HG02973 (cell line): ENCODE results near the gene PPARA.

Experiments
- ATAC-seq: cut with Tn5 transposase; IDR thresholded peaks from one replicate; pipeline ENCODE4 v1.9.1; 2021; ENCODE audit warnings: moderate library complexity; ENCODE audit not compliant: unreplicated experiment

Gene PPARA

DNA sequence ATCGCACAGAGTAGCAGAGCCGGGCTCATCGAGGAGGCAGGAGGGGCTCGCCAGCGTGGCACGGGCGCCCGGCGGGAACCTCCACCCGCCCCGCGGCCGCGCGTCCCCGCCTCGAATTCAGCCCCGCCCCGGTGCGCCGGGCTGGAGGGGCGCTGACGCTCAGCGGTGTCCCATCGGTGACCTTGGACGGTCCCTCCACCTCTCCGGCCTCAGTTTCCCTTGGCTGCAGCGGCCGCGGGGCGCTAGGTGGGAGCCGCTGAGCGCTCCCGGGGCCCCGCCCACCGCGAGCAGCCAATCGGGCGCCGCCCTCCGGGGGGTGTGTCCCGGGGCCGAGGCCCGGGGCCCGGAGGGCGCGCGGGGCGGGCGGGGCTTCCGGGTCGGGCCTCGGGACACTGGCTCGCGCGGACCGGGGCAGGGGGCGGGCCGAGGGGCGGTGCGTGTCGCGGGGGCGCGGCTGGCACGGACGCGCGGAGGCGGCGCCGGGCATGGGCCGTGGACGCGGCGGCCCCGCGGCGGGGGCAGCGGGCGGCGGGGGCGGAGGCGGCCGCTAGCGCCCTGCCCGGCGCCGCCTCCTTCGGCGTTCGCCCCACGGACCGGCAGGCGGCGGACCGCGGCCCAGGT, at the start of gene PPARA:
Gene PPARA (plus strand): TSS at position 493 of the 621 bp plus-strand sequence. CDS start 47,858 bp downstream, outside the sequence.
- ATAC-seq: peak; percentile 58

DNA sequence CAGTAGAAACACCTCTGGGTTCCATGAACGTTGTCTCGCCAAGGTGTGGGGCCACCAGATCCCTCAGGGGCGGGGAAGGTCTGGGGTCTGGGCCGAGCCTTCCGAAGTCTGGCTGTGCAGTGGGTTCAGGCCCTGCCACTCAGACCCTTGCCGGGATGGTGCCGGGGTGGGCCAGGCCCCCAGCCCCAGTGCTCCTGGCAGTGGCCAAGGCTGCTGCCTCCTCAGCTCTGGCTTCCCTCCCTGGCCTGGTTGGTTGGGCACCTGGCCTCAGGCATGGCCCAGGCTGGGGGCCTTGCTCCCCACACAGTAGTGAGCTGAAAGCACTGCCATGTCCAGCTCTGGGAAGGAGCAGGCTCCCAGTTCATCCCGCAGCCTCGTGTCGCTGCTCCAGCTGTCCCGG, 48.2 kb upstream of the PPARA start:
- no peak for ATAC-seq

GRCh38 chr22:46102752-46103151, 47.6 kb upstream of the PPARA start:
- ATAC-seq: no peak

DNA sequence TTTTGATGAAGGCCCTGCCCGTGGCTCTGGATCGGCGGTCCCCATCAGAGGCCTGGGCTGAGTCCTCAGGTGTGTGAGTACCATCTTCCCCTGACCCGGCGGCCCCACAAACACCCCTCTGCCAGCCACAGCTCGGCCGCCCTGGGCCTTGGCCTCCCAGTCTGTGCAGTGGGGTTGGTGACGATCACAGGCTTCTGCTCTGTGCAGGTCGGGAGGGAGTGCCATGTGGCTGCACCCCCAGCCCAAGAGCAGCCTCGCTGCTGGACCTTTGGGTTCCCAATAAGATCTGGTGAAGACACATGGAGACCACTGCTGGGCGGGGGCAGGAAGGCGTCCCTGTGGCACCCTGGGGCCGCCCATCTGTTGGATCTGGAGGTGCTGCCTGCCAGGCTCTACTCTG, 47.1 kb upstream of the PPARA start:
- no peak for ATAC-seq

DNA sequence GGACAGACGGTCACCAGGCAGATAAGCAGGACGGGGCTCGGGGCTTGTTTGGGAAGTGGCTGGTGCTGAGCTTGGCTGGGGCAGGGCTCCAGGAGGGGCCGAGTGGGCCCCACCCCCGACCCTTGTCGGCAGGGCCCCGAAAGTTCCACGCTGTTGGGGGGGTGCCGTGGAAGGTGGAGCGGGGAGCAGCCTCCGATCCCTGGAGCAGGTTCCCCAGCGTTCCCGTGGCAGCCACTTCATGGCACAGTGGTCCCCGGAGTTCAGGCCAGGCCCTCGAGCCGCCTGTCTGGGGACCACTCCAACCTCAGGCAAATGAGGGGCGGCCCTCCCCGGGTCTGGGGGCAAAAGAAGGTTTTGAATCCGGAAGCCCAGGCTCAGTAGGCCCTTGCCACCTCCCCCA, 46.7 kb upstream of the PPARA start:
- no peak for ATAC-seq

- no peak for ATAC-seq
Measured at GRCh38 chr22:46104170-46104880, 46.0 kb upstream of the PPARA start.

DNA sequence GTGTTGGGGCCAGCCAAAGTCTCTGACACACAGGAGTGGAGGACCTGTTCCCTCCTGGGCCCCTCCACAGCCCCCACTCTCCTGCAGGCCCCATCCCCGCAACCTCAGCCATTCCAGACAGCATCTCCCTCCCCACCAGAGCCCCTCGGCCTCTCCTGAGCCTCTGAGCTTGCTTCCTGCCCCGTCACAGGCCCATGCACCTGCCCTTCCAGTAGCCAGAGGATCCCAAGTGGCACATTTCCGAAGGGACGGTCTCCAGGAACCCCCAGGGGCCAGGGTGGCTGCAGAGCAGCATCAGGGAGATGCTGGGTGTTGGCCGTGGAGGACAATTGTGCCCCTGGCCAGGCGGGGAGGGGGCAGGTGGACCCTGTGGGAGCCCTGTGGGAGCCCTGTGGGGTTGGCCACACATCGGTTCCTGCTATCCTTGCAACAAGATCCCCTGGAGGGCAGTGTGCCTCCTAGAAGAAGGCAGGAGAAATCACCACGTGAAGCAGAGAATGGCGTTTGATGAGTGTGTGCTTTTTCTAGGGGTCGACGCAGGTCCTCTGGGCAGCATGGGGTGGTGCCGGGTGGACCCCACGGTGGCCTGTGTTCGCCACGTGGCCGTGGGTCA, 45.3 kb upstream of the PPARA start:
- ATAC-seq: no peak

- ATAC-seq: no peak
Measured at GRCh38 chr22:46105494-46106278, 44.6 kb upstream of the PPARA start.

GRCh38 chr22:46106279-46107022, 43.9 kb upstream of the PPARA start:
- ATAC-seq: no peak

DNA sequence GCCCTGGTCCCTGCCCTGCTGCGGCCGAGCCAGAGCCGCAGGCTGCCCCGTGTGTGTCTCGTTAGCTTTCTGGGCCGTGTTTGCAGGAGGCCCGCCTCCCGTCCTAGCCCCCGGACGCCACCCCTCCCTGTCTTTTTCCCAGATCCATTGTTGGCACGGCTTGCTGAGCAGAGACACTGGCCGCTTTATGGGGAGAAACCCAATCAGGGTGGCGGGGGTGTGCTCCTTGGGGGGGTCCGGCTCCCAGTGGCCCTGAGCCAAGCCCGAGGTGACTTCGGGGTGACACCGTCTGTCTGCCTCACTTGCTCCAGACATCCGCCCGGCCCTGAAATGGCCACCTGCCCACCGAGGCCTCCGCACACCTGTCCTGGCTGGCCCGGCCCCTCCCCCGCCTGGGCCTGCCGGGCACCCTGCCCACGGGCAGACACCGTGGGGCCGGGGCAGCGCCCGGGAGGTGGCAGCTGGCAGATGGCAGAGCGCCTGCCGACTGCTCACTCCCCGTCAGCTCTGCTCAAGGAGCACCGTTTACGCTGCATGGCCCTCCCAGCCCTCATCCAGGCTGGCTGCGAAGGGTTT, 43.1 kb upstream of the PPARA start:
- ATAC-seq: no peak

- no peak for ATAC-seq
Measured at GRCh38 chr22:46107753-46108563, 42.4 kb upstream of the PPARA start.

DNA sequence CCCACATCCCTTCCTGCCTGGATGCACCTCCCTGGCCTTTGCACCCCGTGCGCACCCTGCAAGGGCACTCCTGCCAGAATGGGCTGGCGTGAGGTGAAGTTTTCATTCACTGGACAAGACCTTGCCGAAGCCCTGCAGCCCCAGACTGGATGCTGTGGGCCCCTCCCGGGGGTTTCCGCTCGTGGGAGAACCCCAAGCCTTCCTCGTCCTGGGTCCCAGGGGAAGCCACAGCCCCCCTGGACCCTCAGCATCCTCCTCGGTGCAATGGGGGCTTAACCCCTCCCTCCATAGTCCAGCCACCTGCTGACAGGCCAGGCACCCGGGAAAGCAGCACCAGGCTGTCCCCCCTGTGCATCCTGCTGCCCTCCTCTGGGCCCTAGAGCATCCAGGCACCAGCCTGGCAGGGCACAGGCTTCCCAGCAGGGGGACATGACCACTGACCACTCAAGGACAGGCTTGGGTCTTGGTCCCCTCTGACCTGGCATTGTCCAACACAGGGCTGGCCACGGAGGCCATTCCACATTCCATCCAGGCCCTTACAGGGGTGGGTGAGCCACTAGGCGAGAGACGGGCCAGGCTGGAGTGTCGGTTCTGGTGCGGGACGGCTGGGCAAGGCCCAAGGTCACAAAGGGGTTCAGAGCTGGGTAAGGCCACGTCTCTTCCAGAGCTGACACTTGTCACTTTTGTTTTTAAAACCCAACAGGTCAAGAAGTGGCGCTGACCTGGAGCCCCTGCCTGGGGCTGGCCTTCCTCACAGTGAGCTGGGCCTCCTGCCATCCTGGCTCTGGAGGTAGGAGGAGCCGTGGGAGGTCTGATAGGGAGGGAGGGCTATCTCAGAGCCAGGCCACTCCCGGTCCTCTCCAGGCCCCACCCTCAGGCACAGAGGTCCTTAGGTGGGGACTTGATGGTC, 41.5 kb upstream of the PPARA start:
- no peak for ATAC-seq

DNA sequence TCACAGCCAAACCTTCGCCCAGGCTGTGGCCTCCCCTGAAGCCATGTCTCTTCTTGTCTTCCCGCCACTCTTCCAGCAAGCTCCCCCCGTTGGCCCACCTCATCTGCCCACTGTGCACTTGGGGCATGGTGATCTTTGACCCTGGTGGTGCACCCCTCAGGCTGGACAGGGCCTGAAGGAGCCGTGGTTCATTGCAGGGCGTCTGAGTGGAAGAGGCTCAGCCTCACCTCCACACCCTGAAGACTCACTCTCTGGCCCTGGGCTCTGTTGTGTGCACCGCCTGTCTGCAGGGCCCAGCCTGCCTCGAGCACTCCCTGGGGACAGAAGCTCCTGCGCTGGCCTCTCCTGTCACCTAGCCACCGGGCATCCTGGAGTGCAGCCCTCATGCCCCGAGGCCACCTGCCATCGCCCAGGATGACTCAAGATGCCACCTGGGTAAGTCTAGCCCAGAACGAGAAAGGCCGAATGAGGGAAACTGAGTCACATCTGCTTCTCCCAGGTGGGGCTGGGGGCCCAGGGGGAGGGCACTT, 40.8 kb upstream of the PPARA start:
- ATAC-seq: no peak

GRCh38 chr22:46110215-46110614, 40.1 kb upstream of the PPARA start:
- ATAC-seq: no peak

DNA sequence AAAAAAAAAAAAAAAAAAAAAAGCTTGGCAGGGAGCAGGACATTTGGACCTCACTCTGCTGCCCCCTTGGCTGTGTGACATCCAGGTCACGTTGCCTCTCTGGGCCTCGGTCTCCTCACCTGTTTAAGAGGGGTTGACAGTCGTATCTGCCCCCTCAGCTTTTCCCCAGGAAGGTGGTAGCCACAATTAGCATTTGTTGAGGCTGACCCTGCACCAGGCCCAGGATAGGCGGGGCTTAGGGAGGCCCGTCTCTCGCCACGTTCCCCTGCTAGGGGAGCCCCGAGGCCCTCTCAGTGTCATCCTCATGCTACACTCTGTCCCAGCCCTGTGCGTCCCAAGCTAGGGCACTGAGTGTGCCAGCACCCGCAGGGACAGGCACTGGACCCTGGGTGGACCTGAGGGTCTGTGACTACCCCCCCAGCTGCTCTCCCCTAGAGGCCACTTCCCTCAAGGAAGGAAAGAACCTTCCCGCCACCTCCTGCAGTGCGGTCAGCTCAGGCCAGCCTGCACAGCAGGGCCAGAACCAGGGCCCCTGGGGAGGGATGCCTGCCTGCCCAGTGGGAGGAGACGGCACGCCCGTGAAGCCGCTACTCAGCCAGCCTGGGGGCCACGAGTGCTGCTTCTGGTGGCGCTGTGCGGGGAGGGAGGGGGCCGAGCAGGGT, 38.5 kb upstream of the PPARA start:
- no peak for ATAC-seq

DNA sequence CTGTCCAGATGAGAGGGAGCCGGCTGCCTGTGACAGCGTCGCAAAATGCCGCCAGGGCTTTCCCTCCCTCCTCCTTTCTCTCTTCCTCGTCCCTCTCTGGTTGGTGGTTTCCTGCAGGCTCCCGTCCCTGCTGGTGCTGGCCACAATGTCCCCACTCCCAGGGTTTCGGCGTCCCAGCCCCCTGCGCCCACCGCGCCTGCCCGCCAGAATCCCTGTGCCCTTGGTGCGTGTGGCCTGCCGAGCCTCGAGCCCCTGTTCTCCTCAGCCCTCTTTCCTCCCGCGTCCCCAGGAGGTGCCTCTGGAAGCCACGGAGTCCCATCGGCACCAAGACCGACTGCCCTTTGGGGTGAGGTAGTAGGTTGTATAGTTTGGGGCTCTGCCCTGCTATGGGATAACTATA, 37.9 kb upstream of the PPARA start:
- ATAC-seq: no peak

DNA sequence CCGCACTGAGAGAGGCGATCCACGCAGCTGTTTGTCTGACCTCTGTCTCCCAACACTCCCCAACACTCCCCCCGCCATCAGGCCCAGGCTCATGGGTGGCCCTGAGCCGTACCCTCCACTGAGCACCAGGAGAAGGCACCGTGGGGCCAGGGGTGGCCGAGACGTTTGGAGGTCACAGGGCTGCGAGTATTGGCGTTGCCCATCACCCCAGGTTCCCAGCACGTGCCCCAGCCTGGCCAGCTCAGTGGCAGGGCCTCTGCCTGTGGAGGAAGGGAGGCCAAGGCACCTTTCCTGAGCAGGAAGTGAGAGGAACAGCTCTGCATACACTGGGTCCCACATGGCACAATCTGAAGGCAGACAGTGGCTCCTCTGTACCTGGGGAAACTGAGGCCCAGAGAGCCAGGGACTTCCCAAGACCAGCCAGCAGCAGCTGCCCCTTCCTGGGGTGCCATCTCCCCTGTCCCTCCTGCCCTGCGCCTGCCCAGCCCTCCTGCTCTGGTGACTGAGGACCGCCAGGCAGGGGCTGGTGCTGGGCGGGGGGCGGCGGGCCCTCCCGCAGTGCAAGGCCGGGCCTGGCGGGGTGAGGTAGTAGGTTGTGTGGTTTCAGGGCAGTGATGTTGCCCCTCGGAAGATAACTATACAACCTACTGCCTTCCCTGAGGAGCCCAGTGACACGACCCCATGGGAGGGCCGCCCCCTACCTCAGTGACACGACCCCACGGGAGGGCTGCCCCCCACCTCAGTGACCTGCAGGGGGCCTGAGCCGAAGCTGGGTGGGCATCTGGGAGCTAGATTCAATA, 37.0 kb upstream of the PPARA start:
- ATAC-seq: no peak
